ENCODE data around the gene SIGLEC14.

Gene SIGLEC14

DNA sequence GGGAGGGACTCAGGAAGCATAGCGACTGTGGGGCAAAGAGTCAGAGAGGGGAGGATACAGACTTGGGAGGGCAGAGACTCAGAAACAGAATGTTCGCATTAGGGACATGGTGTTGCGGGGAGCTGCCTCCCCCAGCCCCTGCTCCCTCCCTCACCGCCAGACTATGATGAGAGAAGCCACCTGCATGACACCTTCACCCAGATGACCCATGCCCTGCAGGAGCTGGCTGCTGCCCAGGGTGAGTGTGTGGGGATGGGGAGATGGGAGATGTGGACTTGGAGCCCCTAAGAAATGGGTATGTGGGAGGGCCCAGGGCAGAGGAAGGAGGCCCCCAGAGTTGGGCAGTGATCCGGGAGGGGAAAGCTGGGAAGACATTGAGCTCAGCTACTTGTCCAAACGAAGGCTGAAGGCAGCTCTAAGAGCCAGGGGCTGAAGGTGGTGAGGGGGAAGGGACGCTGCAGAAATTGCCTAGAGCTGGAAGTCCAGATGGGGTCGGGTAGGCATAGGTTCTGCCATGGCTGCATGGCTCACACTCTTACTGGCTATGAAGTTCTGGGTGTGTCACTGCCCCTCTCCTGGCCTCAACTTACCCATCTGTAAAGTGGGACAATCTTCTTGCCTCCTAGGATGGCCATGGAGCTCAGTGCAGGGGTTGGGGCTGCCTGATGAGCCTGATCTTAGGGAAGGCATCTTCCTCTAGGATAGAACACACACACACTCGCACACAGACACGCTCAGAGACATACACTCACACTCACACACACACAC is 47.9 kb upstream of the SIGLEC14 start:
- H3K79me2 ChIP-seq (ENCODE audit: insufficient read depth, low read length) = no peaks in the 10 kb centered on the region
- H3K4me2 ChIP-seq (ENCODE audit: low read length) = no peak overlapping the region

GRCh38 chr19:51693819-51694218 is 47.2 kb upstream of the SIGLEC14 start:
- no peak overlapping the region for H2AFZ ChIP-seq (ENCODE audit: low read length)
- TF ChIP-seq CTCF (IDR thresholded peaks at IDR 0.05; ENCODE audit: low read length) (no peak), EZH2 (IDR thresholded peaks at IDR 0.05; ENCODE audit: borderline replicate concordance, low read length) (no peak)
- no peak overlapping the region for H3K9ac ChIP-seq (ENCODE audit: low read length)
- H3K4me1 ChIP-seq (ENCODE audit: insufficient read depth, low read length, severe bottlenecking) = peaks cover 17% of the 10 kb centered on the region
- H3K4me3 ChIP-seq (ENCODE audit: low read depth, low read length, poor library complexity, severe bottlenecking) = no peak overlapping the region
- no peaks in the 10 kb centered on the region for H3K36me3 ChIP-seq (ENCODE audit: insufficient read depth, low read length)
- H3K79me2 ChIP-seq (ENCODE audit: insufficient read depth, low read length) = no peaks in the 10 kb centered on the region
- no peak overlapping the region for H3K27ac ChIP-seq (ENCODE audit: low read depth, low read length, poor library complexity, severe bottlenecking)
- H3K9me3 ChIP-seq (ENCODE audit: low read length) = no peaks in the 10 kb centered on the region
- H3F3A ChIP-seq (ENCODE audit: insufficient read depth, low read length) = no peaks in the 10 kb centered on the region
- H4K20me1 ChIP-seq (ENCODE audit: insufficient read depth, low read length) = no peaks in the 10 kb centered on the region
- H3K4me2 ChIP-seq (ENCODE audit: low read length) = no peak overlapping the region
- no peaks in the 10 kb centered on the region for H3K9me2 ChIP-seq (ENCODE audit: low read depth, low read length)
- no peaks in the 10 kb centered on the region for H3K27me3 ChIP-seq (ENCODE audit: insufficient read depth, low read length)

More for the DNA sequence above, 47.9 kb upstream of the SIGLEC14 start:
- H3F3A ChIP-seq (ENCODE audit: insufficient read depth, low read length) = no peaks in the 10 kb centered on the region
- H3K4me1 ChIP-seq (ENCODE audit: insufficient read depth, low read length, severe bottlenecking) = peaks cover 17% of the 10 kb centered on the region
- no peaks in the 10 kb centered on the region for H3K27me3 ChIP-seq (ENCODE audit: insufficient read depth, low read length)
- no peaks in the 10 kb centered on the region for H4K20me1 ChIP-seq (ENCODE audit: insufficient read depth, low read length)
- H3K27ac ChIP-seq (ENCODE audit: low read depth, low read length, poor library complexity, severe bottlenecking) = no peak overlapping the region
- TF ChIP-seq EZH2 (IDR thresholded peaks at IDR 0.05; ENCODE audit: borderline replicate concordance, low read length) (no peak), CTCF (IDR thresholded peaks at IDR 0.05; ENCODE audit: low read length) (no peak)
- H3K4me3 ChIP-seq (ENCODE audit: low read depth, low read length, poor library complexity, severe bottlenecking) = no peak overlapping the region
- H3K9ac ChIP-seq (ENCODE audit: low read length) = no peak overlapping the region
- no peak overlapping the region for H2AFZ ChIP-seq (ENCODE audit: low read length)
- H3K9me2 ChIP-seq (ENCODE audit: low read depth, low read length) = no peaks in the 10 kb centered on the region
- H3K36me3 ChIP-seq (ENCODE audit: insufficient read depth, low read length) = no peaks in the 10 kb centered on the region
- H3K9me3 ChIP-seq (ENCODE audit: low read length) = no peaks in the 10 kb centered on the region

DNA sequence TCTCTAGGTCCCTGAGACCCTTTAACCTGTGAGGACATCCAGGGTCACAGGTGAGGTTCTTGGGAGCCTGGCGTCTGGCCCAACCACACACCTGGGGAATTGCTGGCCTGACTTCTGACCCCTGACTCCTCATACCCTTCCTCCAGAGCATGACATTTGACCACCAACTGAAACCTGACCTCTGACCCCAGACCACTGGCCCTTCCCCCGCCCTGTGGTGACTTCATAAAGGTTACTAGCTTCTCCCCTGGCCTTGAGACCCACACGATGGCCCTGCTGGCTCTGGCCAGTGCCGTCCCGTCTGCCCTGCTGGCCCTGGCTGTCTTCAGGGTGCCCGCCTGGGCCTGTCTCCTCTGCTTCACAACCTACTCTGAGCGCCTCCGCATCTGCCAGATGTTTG is 46.6 kb upstream of the SIGLEC14 start, which contains the start of gene SPACA6:
TSS of gene SPACA6 (plus strand) at position 71 of the 400 bp plus-strand sequence. CDS start at position 268, 197 bp downstream.
- Histone ChIP-seq H3K9ac (ENCODE audit: low read length) (no peak within 1 kb of the TSS), H3K4me2 (ENCODE audit: low read length) (no peak within 1 kb of the TSS)
- TF ChIP-seq EZH2 (IDR thresholded peaks at IDR 0.05; ENCODE audit: borderline replicate concordance, low read length) = no peak

More for the DNA sequence above, 46.6 kb upstream of the SIGLEC14 start, which contains the start of gene SPACA6:
- H3K9me3 ChIP-seq (ENCODE audit: low read length) = no peaks in the 10 kb centered on the region
- H3F3A ChIP-seq (ENCODE audit: insufficient read depth, low read length) = no peaks in the 10 kb centered on the region
- no peaks in the 10 kb centered on the region for H3K79me2 ChIP-seq (ENCODE audit: insufficient read depth, low read length)
- no peak within 1 kb of the TSS for H3K4me3 ChIP-seq (ENCODE audit: low read depth, low read length, poor library complexity, severe bottlenecking)
- no peaks in the 10 kb centered on the region for H4K20me1 ChIP-seq (ENCODE audit: insufficient read depth, low read length)
- H2AFZ ChIP-seq (ENCODE audit: low read length) = no peak within 1 kb of the TSS
- no peaks in the 10 kb centered on the region for H3K36me3 ChIP-seq (ENCODE audit: insufficient read depth, low read length)
- peaks cover 17% of the 10 kb centered on the region for H3K4me1 ChIP-seq (ENCODE audit: insufficient read depth, low read length, severe bottlenecking)
- no peak within 1 kb of the TSS for H3K27ac ChIP-seq (ENCODE audit: low read depth, low read length, poor library complexity, severe bottlenecking)
- no peaks in the 10 kb centered on the region for H3K27me3 ChIP-seq (ENCODE audit: insufficient read depth, low read length)
- no peaks in the 10 kb centered on the region for H3K9me2 ChIP-seq (ENCODE audit: low read depth, low read length)
